HCT116 (cell line): ENCODE data around the gene OR6C76.

Experiments used
- ATF3 ChIP-seq: IDR thresholded peaks from 2 replicates; pipeline ENCODE4 v1.6.1; 2012
- CTCF ChIP-seq, 3 experiments: fragments of 200-600 bp in 1 of 3; sonication (generic) in 1 of 3; IDR thresholded peaks in 2 of 3; conservative IDR thresholded peaks in 1 of 3; 2 replicates each; pipeline ENCODE4 v1.5.1; 2012 to 2017; ENCODE audit warnings: low read depth in 2 of 3, low read length in 2 of 3, antibody characterized with exemption in 1 of 3, borderline replicate concordance in 1 of 3, control low read depth in 1 of 3, mild to moderate bottlenecking in 1 of 3, mixed read lengths in 1 of 3, mixed run types in 1 of 3, moderate library complexity in 1 of 3; ENCODE audit not compliant: insufficient read depth in 1 of 3
- ELF1 ChIP-seq: IDR thresholded peaks from 2 replicates; pipeline ENCODE4 v1.6.1; 2012; ENCODE audit warnings: low read depth, borderline replicate concordance
- EZH2 ChIP-seq: fragments of 200-600 bp; sonication (generic); IDR thresholded peaks from 2 replicates; pipeline ENCODE4 v1.6.1; 2017; ENCODE audit warnings: antibody characterized with exemption, mixed run types
- FOSL1 ChIP-seq: IDR thresholded peaks from 2 replicates; pipeline ENCODE4 v1.6.1; 2012; ENCODE audit warnings: low read depth
- POLR2A ChIP-seq: IDR thresholded peaks from 2 replicates; pipeline ENCODE4 v1.7.0; 2011; ENCODE audit warnings: borderline replicate concordance; ENCODE audit not compliant: insufficient read depth, insufficient read length; ENCODE audit errors: extremely low read depth
- RAD21 ChIP-seq: IDR thresholded peaks from 2 replicates; pipeline ENCODE4 v1.6.1; 2012; ENCODE audit warnings: low read depth, mild to moderate bottlenecking
- SIN3A ChIP-seq: IDR thresholded peaks from 2 replicates; pipeline ENCODE4 v1.6.1; 2012; ENCODE audit warnings: low read depth
- SRF ChIP-seq: IDR thresholded peaks from 2 replicates; pipeline ENCODE4 v1.6.1; 2012; ENCODE audit warnings: low read depth
- TCF7L2 ChIP-seq: IDR thresholded peaks from 2 replicates; pipeline ENCODE4 v1.7.0; 2011; ENCODE audit warnings: borderline replicate concordance, inconsistent platforms; ENCODE audit not compliant: insufficient read depth, insufficient read length; ENCODE audit errors: extremely low read depth
- YY1 ChIP-seq: IDR thresholded peaks from 2 replicates; pipeline ENCODE4 v1.6.1; 2011; ENCODE audit warnings: low read length, low read depth, moderate library complexity, mild to moderate bottlenecking; ENCODE audit not compliant: insufficient replicate concordance; ENCODE audit errors: extremely low read depth
- TF ChIP-seq, protein P1 (sequence below): IDR thresholded peaks from 2 replicates; pipeline ENCODE4 v1.6.1; 2012; ENCODE audit warnings: low read depth
- TF ChIP-seq, protein P2 (sequence below): IDR thresholded peaks from 2 replicates; pipeline ENCODE4 v1.6.1; 2012

- TF ChIP-seq CTCF (IDR thresholded peaks at IDR 0.05 in 2 of 3, conservative IDR thresholded peaks at IDR 0.05 in 1 of 3; ENCODE audit: borderline replicate concordance in 1 of 3, insufficient read depth in 1 of 3, low read depth in 2 of 3, low read length in 2 of 3) (no peak), EZH2 (no peak), POLR2A (no peak), ATF3 (no peak), TCF7L2 (no peak), YY1 (no peak), RAD21 (no peak), FOSL1 (no peak), SRF (no peak), ELF1 (no peak), SIN3A (no peak)
- TF ChIP-seq, protein P1, sequence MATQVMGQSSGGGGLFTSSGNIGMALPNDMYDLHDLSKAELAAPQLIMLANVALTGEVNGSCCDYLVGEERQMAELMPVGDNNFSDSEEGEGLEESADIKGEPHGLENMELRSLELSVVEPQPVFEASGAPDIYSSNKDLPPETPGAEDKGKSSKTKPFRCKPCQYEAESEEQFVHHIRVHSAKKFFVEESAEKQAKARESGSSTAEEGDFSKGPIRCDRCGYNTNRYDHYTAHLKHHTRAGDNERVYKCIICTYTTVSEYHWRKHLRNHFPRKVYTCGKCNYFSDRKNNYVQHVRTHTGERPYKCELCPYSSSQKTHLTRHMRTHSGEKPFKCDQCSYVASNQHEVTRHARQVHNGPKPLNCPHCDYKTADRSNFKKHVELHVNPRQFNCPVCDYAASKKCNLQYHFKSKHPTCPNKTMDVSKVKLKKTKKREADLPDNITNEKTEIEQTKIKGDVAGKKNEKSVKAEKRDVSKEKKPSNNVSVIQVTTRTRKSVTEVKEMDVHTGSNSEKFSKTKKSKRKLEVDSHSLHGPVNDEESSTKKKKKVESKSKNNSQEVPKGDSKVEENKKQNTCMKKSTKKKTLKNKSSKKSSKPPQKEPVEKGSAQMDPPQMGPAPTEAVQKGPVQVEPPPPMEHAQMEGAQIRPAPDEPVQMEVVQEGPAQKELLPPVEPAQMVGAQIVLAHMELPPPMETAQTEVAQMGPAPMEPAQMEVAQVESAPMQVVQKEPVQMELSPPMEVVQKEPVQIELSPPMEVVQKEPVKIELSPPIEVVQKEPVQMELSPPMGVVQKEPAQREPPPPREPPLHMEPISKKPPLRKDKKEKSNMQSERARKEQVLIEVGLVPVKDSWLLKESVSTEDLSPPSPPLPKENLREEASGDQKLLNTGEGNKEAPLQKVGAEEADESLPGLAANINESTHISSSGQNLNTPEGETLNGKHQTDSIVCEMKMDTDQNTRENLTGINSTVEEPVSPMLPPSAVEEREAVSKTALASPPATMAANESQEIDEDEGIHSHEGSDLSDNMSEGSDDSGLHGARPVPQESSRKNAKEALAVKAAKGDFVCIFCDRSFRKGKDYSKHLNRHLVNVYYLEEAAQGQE, result no peak
- TF ChIP-seq, protein P2, sequence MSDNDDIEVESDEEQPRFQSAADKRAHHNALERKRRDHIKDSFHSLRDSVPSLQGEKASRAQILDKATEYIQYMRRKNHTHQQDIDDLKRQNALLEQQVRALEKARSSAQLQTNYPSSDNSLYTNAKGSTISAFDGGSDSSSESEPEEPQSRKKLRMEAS, result no peak
Observed at GRCh38 chr12:55428331-55429243, 2.5 kb downstream of the OR6C76 start.
